HL-60 (cell line): ENCODE measurements around the gene SERTAD3.
"Not testable (repeated sequence)": the region's sequence is repeated elsewhere in the genome, so short reads cannot be mapped to it uniquely, and the experiment has no call there.

ENCODE experiments used
- DNase-seq, 2 experiments: peaks; one replicate each; pipeline ENCODE4 v3.0.0-alpha.2; 2010 to 2020; ENCODE audit warnings: low read depth in 1 of 2, low spot score in 1 of 2
- H3K27ac ChIP-seq: fragments of 250-450 bp; sonication (Bioruptor Pico); replicated peaks from 2 replicates; pipeline ENCODE4 v1.5.1; 2020; ENCODE audit warnings: mild to moderate bottlenecking, moderate library complexity
- H3K27me3 ChIP-seq: fragments of 250-450 bp; sonication (Bioruptor Pico); 2 replicates; pipeline ENCODE4 v1.5.1; 2021; ENCODE audit warnings: mild to moderate bottlenecking, moderate library complexity; ENCODE audit not compliant: insufficient read depth, poor library complexity, severe bottlenecking
- H3K4me3 ChIP-seq: replicated peaks from 2 replicates; pipeline ENCODE4 v1.5.1; 2011; ENCODE audit warnings: mild to moderate bottlenecking, control low read depth, low read length; ENCODE audit not compliant: insufficient read depth
- GABPA ChIP-seq: IDR thresholded peaks from 2 replicates; pipeline ENCODE4 v1.6.1; 2012; ENCODE audit warnings: low read depth
- POLR2AphosphoS5 ChIP-seq: IDR thresholded peaks from 2 replicates; pipeline ENCODE4 v1.6.1; 2012; ENCODE audit warnings: low read depth
- SPI1 ChIP-seq: IDR thresholded peaks from 2 replicates; pipeline ENCODE4 v1.6.1; 2012; ENCODE audit warnings: low read depth, mild to moderate bottlenecking, borderline replicate concordance
- TF ChIP-seq, protein P1 (sequence below): IDR thresholded peaks from one replicate; pipeline ENCODE4 v1.5.1; 2011; ENCODE audit warnings: low read length, control low read depth, inconsistent platforms; ENCODE audit not compliant: insufficient read depth
- TF ChIP-seq, protein P2 (sequence below): IDR thresholded peaks from 2 replicates; pipeline ENCODE4 v1.6.1; 2012; ENCODE audit warnings: low read depth; ENCODE audit not compliant: insufficient replicate concordance

Gene SERTAD3

DNA sequence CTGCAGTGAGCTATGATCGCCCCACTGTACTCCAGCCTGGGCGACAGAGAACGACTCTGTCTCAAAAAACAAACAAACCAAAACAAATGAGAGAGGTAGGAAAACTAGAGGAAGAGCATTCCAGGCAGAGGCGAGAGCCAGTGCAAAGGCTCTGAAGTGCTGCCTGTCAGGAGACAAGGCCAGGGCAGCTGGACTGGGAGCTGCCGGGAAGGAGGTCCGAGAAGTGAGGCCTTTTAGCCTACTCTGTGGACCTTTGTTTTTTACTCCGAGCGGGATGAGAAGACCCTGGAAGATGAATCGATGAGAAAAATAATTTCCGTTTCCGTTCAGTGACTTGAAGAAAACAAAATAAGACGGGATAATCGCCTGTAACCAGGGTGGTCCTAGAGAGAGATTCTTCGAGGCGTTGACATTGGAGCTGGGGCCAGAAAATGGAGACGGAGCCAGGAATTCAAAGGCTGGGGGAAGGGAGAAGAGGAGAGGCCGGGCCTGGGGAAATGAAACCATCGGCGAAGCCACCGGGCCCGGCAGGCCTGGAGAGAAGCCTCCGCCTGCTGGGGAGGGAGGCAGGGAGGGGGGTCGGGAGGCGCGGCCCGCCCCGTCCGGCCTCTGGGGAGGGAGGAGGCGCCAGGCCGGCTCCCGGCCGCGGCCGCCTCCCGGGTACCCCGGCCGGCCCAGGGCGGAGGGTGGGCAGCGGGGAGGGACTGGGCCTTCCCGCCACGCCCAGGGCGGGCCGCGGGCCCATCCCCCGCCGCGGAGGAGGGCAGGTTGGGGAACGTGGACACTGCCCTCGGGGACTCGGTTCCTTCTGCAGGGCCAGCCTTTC lies 10.5 kb downstream of the SERTAD3 start:
- Histone ChIP-seq H3K27ac (no peak overlapping the region), H3K27me3 (no peaks in the 10 kb centered on the region), H3K4me3 (peak overlapping the region; percentile 19)
- peak in 1 of 2 experiments; percentile 38 for DNase-seq
- TF ChIP-seq POLR2AphosphoS5 (no peak), SPI1 (no peak), GABPA (no peak)
- TF ChIP-seq, protein P1, sequence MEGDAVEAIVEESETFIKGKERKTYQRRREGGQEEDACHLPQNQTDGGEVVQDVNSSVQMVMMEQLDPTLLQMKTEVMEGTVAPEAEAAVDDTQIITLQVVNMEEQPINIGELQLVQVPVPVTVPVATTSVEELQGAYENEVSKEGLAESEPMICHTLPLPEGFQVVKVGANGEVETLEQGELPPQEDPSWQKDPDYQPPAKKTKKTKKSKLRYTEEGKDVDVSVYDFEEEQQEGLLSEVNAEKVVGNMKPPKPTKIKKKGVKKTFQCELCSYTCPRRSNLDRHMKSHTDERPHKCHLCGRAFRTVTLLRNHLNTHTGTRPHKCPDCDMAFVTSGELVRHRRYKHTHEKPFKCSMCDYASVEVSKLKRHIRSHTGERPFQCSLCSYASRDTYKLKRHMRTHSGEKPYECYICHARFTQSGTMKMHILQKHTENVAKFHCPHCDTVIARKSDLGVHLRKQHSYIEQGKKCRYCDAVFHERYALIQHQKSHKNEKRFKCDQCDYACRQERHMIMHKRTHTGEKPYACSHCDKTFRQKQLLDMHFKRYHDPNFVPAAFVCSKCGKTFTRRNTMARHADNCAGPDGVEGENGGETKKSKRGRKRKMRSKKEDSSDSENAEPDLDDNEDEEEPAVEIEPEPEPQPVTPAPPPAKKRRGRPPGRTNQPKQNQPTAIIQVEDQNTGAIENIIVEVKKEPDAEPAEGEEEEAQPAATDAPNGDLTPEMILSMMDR: no peak
- TF ChIP-seq, protein P2, sequence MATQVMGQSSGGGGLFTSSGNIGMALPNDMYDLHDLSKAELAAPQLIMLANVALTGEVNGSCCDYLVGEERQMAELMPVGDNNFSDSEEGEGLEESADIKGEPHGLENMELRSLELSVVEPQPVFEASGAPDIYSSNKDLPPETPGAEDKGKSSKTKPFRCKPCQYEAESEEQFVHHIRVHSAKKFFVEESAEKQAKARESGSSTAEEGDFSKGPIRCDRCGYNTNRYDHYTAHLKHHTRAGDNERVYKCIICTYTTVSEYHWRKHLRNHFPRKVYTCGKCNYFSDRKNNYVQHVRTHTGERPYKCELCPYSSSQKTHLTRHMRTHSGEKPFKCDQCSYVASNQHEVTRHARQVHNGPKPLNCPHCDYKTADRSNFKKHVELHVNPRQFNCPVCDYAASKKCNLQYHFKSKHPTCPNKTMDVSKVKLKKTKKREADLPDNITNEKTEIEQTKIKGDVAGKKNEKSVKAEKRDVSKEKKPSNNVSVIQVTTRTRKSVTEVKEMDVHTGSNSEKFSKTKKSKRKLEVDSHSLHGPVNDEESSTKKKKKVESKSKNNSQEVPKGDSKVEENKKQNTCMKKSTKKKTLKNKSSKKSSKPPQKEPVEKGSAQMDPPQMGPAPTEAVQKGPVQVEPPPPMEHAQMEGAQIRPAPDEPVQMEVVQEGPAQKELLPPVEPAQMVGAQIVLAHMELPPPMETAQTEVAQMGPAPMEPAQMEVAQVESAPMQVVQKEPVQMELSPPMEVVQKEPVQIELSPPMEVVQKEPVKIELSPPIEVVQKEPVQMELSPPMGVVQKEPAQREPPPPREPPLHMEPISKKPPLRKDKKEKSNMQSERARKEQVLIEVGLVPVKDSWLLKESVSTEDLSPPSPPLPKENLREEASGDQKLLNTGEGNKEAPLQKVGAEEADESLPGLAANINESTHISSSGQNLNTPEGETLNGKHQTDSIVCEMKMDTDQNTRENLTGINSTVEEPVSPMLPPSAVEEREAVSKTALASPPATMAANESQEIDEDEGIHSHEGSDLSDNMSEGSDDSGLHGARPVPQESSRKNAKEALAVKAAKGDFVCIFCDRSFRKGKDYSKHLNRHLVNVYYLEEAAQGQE: no peak

DNA sequence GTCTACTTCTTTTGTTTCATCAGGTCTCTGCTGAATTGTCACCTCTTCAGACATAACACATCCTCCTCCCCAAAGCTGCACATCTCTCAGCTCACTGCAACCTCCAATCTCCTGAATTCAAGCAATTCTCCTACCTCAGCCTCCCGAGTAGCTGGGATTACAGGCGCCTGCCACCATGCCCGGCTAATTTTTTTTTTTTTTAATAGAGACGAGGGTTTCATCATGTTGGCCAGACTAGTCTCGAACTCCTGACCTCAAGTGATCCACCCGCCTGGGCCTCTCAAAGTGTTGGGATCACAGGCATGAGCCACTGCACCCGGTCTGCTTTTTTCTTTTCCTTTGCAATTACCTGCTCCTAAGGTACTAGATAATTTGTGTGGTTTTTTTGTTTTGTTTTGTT lies 11.4 kb downstream of the SERTAD3 start:
- H3K27me3 ChIP-seq, H3K27ac ChIP-seq, H3K4me3 ChIP-seq, DNase-seq: not testable (repeated sequence)

DNA sequence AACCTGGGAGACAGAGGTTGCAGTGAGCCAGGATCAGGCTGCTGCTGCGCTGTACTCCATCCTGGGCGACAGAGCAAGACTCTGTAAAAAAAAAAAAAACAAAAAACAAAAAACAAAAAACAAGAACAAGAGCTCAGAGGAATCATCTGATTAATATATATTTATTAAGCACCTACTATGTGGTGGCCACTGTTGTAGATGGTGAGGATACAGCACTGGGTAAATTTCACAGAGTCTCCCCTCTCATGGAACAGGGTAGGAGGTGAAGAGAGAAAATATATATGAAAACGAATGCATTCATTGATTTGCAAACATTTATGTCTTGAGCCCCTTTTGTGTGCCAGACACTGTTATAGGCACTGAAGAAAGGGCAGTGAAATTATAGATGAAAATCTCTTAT lies 12.4 kb downstream of the SERTAD3 start:
- TF ChIP-seq, protein P2: no peak
- TF ChIP-seq SPI1: no peak
- TF ChIP-seq POLR2AphosphoS5: no peak
- TF ChIP-seq, protein P1: no peak
- no peak for TF ChIP-seq GABPA
- Histone ChIP-seq H3K27ac (no peak overlapping the region), H3K4me3 (no peak overlapping the region), H3K27me3 (no peaks in the 10 kb centered on the region)
- DNase-seq: no peak

DNA sequence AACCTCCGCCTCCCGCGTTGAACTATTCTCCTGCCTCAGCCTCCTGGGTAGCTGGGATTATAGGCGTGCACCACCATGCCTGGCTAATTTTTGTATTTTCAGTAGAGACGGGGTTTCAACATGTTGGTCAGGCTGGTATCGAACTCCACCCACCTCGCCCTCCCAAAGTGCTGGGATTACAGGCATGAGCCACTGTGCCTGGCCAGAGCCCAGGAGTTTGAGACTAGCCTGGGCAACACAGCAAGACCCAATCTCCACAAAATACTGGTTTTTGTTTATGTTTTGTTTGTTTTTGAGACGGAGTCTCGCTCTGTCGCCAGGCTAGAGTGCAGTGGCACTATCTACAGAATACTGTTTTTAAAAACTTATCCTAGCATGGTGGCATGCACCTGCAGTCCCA lies 13.9 kb downstream of the SERTAD3 start:
- H3K4me3 ChIP-seq, H3K27ac ChIP-seq, DNase-seq, H3K27me3 ChIP-seq: not testable (repeated sequence)

DNA sequence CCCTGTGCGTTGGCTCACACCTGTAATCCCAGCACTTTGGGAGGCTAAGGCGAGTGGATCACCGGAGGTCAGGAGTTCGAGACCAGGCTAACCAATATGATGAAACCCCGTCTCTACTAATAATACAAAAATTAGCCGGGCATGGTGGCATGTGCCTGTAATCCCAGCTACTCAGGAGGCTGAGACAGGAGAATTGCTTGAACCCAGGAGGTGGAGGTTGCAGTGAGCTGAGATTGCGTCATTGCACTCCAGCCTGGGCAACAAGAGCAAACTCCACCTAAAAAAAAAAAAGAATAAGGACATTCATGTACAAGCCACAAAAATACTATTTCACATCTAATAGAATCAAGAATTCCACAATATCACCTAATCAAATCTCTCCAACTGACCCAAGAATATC lies 15.9 kb downstream of the SERTAD3 start:
- DNase-seq, H3K4me3 ChIP-seq, H3K27ac ChIP-seq, H3K27me3 ChIP-seq: not testable (repeated sequence)
